ENCODE results near the gene TMEM86A. TPM values are rescaled to one million over a fixed set of nuclear protein-coding genes. Genes with fewer than 3 reads are reported as not detected.

TMEM86A gene
- total RNA-seq, 1 experiment from 2014 or later = 0.09 TPM

DNA sequence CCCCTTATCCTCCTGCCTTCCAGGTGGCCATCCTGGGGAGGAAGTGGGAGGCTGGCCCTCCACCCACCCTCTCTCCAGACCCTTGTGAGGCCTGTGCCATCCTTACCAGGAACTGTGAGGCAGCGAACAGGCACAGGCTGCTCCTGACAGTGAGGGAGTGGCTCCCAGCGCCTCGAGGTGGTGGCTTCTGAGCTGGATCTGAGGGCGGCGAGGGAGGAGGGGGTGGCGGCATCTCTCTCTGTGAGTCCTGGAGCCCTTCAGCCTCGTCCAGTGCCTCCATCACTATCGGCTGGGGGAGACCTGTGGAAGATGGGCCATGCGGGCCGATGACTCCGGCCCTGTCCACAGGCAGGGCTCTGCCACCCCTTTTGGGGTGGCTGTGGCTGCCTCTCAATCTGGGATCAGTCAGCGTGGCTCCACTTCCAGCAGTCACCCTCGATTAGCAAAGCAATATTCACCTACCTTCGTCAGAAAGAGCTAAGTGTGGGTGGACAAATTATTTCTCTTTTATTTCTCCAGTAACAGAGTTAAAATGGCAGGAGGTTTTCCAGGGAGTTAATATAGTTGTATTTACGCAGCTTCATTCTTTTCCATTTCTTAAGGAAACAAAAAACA is 45.4 kb downstream of the TMEM86A start:
- no peaks in the 10 kb centered on the region for H3K9me3 ChIP-seq (ENCODE audit: low read depth, low read length, poor library complexity, severe bottlenecking)
- no peak overlapping the region for H3K27ac ChIP-seq (ENCODE audit: low read depth, low read length, poor library complexity, severe bottlenecking)
- no peaks in the 10 kb centered on the region for H3K4me1 ChIP-seq (ENCODE audit: insufficient read depth, low read length, poor library complexity, severe bottlenecking)
- H3K36me3 ChIP-seq (ENCODE audit: insufficient read depth, low read length, poor library complexity, severe bottlenecking) = no peaks in the 10 kb centered on the region
- BruUV-seq (replicated peaks) = no TSS peak
- no peak for TF ChIP-seq EZH2 (IDR thresholded peaks at IDR 0.05; ENCODE audit: borderline replicate concordance, low read depth, low read length, poor library complexity, severe bottlenecking)
- TF ChIP-seq, protein P1, sequence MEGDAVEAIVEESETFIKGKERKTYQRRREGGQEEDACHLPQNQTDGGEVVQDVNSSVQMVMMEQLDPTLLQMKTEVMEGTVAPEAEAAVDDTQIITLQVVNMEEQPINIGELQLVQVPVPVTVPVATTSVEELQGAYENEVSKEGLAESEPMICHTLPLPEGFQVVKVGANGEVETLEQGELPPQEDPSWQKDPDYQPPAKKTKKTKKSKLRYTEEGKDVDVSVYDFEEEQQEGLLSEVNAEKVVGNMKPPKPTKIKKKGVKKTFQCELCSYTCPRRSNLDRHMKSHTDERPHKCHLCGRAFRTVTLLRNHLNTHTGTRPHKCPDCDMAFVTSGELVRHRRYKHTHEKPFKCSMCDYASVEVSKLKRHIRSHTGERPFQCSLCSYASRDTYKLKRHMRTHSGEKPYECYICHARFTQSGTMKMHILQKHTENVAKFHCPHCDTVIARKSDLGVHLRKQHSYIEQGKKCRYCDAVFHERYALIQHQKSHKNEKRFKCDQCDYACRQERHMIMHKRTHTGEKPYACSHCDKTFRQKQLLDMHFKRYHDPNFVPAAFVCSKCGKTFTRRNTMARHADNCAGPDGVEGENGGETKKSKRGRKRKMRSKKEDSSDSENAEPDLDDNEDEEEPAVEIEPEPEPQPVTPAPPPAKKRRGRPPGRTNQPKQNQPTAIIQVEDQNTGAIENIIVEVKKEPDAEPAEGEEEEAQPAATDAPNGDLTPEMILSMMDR (conservative IDR thresholded peaks at IDR 0.05; ENCODE audit: low read depth, low read length) = no peak
- no peak overlapping the region for H3K4me3 ChIP-seq (ENCODE audit: low read depth, low read length, poor library complexity, severe bottlenecking)
- ChIA-PET CTCF (no interaction called here), POLR2A (ENCODE audit: low non-redundant PET) (no interaction called here)
- H3K27me3 ChIP-seq (replicated peaks; ENCODE audit: insufficient read depth, low read depth, low read length, poor library complexity) = no peaks in the 10 kb centered on the region
- intact Hi-C loops (cut with micrococcal nuclease; ENCODE audit: unreplicated experiment) = no loop called here
- no peak for DNase-seq (ENCODE audit: low spot score)

DNA sequence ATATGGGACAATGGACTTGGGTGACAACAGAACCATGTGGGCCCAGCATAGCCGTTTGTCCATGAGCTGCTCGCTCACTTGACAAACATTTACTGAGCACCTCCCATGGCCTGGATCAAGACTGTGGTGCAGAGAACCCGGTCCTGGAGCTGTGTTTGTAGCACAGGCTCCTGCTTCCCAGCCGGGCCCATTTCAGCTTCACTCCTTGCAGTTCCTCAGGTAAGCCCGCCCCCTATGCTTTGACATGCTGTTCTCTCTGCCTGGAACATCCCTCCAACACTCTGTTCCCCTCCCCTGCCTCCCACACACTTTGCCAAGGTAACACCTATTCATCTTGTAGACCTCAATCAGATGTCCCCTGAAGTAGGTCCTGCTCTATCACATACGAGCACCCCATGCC is 46.7 kb downstream of the TMEM86A start:
- no TSS peak for BruUV-seq (replicated peaks)
- Histone ChIP-seq H3K27ac (ENCODE audit: low read depth, low read length, poor library complexity, severe bottlenecking) (no peak overlapping the region), H3K27me3 (replicated peaks; ENCODE audit: insufficient read depth, low read depth, low read length, poor library complexity) (no peaks in the 10 kb centered on the region), H3K4me3 (ENCODE audit: low read depth, low read length, poor library complexity, severe bottlenecking) (no peak overlapping the region), H3K36me3 (ENCODE audit: insufficient read depth, low read length, poor library complexity, severe bottlenecking) (no peaks in the 10 kb centered on the region), H3K9me3 (ENCODE audit: low read depth, low read length, poor library complexity, severe bottlenecking) (no peaks in the 10 kb centered on the region), H3K4me1 (ENCODE audit: insufficient read depth, low read length, poor library complexity, severe bottlenecking) (no peaks in the 10 kb centered on the region)
- intact Hi-C loops (cut with micrococcal nuclease; ENCODE audit: unreplicated experiment) = no loop called here
- DNase-seq (ENCODE audit: low spot score) = no peak
- TF ChIP-seq EZH2 (IDR thresholded peaks at IDR 0.05; ENCODE audit: borderline replicate concordance, low read depth, low read length, poor library complexity, severe bottlenecking) = no peak
- TF ChIP-seq, protein P1 (conservative IDR thresholded peaks at IDR 0.05; ENCODE audit: low read depth, low read length) = no peak
- CTCF ChIA-PET = interaction anchor here (0.6 kb wide), 1 partner anchor 25 kb away, joined by 3 read pairs; no protein-coding TSS in a partner anchor
- POLR2A ChIA-PET (ENCODE audit: low non-redundant PET) = no interaction called here

DNA sequence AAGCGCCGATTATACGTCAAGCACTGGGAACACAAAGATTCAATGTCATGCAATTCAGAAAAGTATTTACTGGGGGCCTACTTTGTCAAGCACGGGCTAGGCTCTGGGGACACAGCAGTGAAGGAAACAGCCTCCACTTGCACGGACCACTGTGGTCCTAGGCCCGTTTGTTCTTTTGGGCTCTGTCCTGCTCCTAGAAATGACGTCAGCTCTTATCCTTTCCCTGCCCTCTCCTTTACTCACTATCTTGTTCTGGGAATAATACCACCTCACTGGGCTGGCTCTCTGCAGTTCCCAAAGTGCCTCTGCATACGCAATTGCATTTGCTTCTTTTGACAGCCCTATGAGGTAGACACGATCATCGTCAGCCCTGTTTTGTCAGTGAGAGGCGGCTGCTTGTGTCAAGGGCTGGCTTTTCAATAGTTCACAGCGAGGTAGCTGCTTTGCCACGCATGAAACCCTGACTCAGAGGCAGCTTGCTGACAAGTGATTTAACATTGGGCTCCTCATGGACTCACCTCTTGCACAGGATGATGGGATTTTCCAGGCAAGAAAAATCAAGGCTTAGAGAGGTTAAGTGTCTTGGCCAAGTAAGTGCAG is 50.3 kb downstream of the TMEM86A start:
- Histone ChIP-seq H3K9me3 (ENCODE audit: low read depth, low read length, poor library complexity, severe bottlenecking) (no peaks in the 10 kb centered on the region), H3K36me3 (ENCODE audit: insufficient read depth, low read length, poor library complexity, severe bottlenecking) (no peaks in the 10 kb centered on the region), H3K27ac (ENCODE audit: low read depth, low read length, poor library complexity, severe bottlenecking) (no peak overlapping the region), H3K4me1 (ENCODE audit: insufficient read depth, low read length, poor library complexity, severe bottlenecking) (no peaks in the 10 kb centered on the region), H3K27me3 (replicated peaks; ENCODE audit: insufficient read depth, low read depth, low read length, poor library complexity) (no peaks in the 10 kb centered on the region), H3K4me3 (ENCODE audit: low read depth, low read length, poor library complexity, severe bottlenecking) (no peak overlapping the region)
- CTCF ChIA-PET = no interaction called here
- BruUV-seq (replicated peaks) = no TSS peak
- no peak for DNase-seq (ENCODE audit: low spot score)
- intact Hi-C loops (cut with micrococcal nuclease; ENCODE audit: unreplicated experiment) = no loop called here
- POLR2A ChIA-PET (ENCODE audit: low non-redundant PET) = no interaction called here
- TF ChIP-seq, protein P1 (conservative IDR thresholded peaks at IDR 0.05; ENCODE audit: low read depth, low read length) = no peak
- TF ChIP-seq EZH2 (IDR thresholded peaks at IDR 0.05; ENCODE audit: borderline replicate concordance, low read depth, low read length, poor library complexity, severe bottlenecking) = no peak

All from A673 (cell line).